ENCODE results near the gene PTPRM.

Gene PTPRM

DNA sequence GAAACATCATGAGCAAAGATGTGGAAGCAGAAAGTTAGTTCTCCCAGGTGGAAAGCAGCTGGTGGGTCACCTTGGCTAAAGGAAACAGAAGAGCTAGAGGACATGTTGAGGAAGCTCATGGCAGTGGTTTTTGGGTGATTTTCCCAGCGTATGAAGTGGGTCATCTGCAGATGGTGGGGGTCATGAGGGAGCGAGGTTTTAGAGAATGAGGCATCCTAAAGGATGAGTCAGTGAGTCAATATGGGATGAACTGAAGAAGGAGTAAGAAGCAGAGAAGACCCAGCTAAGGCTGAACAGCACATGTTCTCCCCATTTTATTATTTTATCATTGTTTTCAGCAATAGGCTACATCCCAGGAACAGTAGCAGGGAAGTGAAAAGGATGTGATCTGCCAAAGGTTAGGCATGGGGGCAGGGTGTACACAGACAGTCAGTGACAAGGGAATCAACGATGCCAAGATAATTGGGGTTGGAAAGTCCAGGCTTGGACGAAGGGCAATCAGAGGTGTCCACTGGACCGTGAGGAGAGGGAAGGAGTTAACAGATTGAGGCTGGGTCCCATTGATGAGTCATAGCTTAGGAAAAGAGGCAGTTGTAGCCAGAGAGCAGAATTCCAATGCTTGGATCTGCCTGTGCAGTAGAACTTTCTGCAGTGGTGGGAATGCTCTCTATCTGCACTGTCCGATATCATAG, 752.8 kb downstream of the PTPRM start:
- no peak for TF ChIP-seq POLR2A (IDR thresholded peaks at IDR 0.05; ENCODE audit: extremely low read depth, insufficient read length)
- TF ChIP-seq, protein P1, sequence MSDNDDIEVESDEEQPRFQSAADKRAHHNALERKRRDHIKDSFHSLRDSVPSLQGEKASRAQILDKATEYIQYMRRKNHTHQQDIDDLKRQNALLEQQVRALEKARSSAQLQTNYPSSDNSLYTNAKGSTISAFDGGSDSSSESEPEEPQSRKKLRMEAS (IDR thresholded peaks at IDR 0.05; ENCODE audit: low read depth, low read length): no peak
- TF ChIP-seq, protein P2, sequence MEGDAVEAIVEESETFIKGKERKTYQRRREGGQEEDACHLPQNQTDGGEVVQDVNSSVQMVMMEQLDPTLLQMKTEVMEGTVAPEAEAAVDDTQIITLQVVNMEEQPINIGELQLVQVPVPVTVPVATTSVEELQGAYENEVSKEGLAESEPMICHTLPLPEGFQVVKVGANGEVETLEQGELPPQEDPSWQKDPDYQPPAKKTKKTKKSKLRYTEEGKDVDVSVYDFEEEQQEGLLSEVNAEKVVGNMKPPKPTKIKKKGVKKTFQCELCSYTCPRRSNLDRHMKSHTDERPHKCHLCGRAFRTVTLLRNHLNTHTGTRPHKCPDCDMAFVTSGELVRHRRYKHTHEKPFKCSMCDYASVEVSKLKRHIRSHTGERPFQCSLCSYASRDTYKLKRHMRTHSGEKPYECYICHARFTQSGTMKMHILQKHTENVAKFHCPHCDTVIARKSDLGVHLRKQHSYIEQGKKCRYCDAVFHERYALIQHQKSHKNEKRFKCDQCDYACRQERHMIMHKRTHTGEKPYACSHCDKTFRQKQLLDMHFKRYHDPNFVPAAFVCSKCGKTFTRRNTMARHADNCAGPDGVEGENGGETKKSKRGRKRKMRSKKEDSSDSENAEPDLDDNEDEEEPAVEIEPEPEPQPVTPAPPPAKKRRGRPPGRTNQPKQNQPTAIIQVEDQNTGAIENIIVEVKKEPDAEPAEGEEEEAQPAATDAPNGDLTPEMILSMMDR (IDR thresholded peaks at IDR 0.05; ENCODE audit: low read depth, low read length): no peak
- TF ChIP-seq MYC (IDR thresholded peaks at IDR 0.05; ENCODE audit: low read depth, low read length): no peak
- no peak for DNase-seq (ENCODE audit: low read depth)
- no peak overlapping the region for H3K4me3 ChIP-seq (ENCODE audit: low read depth, low read length)

DNA sequence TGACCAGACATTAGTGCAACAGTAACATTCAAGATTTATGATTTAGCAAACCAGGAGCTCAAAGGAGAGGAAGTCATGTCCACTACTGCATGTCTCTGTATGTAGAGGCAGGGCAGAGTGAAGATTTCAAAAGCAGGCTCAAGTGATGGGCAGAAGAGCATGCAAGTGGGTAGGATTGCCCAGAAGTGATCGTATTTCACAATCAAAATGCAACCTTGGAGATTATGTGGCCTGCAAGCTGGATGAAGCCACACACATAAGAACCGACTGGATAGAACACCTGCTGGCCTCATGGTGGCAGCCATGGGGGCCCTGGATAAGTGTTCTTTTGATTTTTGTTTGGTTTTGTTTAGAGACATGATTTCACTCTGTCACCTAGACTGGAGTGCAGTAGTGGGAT, 755.4 kb downstream of the PTPRM start:
- no peak for DNase-seq (ENCODE audit: low read depth)
- TF ChIP-seq, protein P2 (IDR thresholded peaks at IDR 0.05; ENCODE audit: low read depth, low read length): no peak
- TF ChIP-seq, protein P1 (IDR thresholded peaks at IDR 0.05; ENCODE audit: low read depth, low read length): no peak
- TF ChIP-seq MYC (IDR thresholded peaks at IDR 0.05; ENCODE audit: low read depth, low read length): no peak
- no peak for TF ChIP-seq POLR2A (IDR thresholded peaks at IDR 0.05; ENCODE audit: extremely low read depth, insufficient read length)
- no peak overlapping the region for H3K4me3 ChIP-seq (ENCODE audit: low read depth, low read length)

DNA sequence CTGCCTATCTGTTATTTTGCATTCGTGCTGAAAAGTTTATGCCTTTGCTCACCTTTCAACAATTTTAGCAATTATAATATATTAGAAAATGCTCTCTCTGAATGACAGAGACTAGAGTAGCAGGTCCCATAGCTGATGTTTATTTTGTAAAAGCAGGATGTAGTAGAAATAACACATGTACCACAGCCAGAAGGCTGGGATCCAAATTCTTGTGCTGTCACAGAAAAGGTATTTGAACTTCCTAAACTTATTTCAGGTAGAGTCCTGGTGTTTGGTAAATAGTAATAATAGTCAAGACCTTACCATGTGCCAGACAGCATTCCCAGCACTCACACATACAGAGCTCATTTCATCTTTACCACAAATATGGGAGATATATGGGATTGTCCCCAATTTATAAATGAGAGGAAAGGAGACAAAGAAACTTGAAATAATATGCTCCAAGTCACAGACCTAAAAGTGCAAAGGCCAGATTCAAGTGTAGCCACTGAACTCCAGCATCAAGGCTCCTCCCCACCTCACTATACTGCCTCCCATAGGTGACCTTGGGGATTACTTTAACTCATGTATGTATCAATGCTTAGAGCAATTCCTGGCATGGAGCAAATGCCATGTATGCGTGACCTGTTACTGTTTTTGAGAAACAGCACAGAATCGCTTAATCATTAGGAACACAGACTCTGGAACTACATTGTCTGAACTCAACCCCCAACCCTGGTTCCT, 757.4 kb downstream of the PTPRM start:
- TF ChIP-seq, protein P2 (IDR thresholded peaks at IDR 0.05; ENCODE audit: low read depth, low read length): no peak
- TF ChIP-seq, protein P1 (IDR thresholded peaks at IDR 0.05; ENCODE audit: low read depth, low read length): no peak
- H3K4me3 ChIP-seq (ENCODE audit: low read depth, low read length): no peak overlapping the region
- DNase-seq (ENCODE audit: low read depth): no peak

DNA sequence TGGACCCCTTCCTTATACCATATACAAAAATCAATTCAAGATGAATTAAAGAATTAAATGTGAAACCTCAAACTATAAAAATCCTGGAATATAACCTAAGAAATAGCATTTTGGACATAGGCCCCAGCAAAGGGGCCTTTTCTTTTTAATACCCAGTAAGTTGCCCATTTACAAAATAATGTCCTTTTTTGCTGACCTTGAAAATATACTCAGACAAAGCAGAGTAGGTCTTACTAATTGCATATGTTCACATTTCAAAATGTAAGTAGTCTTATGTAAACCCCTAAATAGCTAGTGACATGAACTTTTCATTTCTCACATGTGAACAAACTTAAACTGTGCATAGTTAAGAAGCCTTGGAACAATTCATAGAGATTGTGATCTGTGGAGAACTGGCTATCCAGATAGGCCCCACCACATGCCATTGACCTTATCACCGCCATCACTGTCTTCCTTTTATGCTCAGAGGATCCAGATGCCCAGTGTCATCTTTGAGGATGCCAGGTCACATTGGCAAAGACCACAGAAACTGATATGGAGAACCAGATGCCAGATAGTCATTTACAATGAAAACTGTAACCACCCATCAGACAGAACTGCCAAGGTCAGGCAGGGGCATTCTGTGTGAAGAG, 759.8 kb downstream of the PTPRM start:
- H3K4me3 ChIP-seq (ENCODE audit: low read depth, low read length): no peak overlapping the region
- DNase-seq (ENCODE audit: low read depth): no peak
- no peak for TF ChIP-seq POLR2A (IDR thresholded peaks at IDR 0.05; ENCODE audit: extremely low read depth, insufficient read length)
- TF ChIP-seq, protein P2 (IDR thresholded peaks at IDR 0.05; ENCODE audit: low read depth, low read length): no peak
- TF ChIP-seq, protein P1 (IDR thresholded peaks at IDR 0.05; ENCODE audit: low read depth, low read length): no peak
- TF ChIP-seq MYC (IDR thresholded peaks at IDR 0.05; ENCODE audit: low read depth, low read length): no peak

DNA sequence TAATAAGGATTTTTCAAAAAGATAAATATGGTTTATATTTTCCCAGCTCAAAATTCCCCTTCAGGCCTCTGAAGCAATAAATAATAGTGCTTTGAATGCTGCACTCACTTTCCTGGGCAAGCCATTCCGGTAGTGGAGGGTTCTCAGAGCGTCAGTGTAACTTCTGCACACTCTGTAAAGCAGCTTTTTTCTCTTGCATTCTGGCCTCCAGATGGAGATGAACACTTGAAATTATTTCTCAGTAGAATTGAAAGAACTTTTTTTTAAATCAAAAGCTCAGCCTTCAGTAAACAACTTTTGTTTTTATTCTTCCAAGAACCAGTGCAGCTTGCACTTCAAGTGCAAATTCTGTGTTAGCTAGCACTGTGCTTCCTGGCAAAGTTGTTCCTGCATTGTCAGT, 761.0 kb downstream of the PTPRM start:
- no peak for DNase-seq (ENCODE audit: low read depth)
- H3K4me3 ChIP-seq (ENCODE audit: low read depth, low read length): no peak overlapping the region

DNA sequence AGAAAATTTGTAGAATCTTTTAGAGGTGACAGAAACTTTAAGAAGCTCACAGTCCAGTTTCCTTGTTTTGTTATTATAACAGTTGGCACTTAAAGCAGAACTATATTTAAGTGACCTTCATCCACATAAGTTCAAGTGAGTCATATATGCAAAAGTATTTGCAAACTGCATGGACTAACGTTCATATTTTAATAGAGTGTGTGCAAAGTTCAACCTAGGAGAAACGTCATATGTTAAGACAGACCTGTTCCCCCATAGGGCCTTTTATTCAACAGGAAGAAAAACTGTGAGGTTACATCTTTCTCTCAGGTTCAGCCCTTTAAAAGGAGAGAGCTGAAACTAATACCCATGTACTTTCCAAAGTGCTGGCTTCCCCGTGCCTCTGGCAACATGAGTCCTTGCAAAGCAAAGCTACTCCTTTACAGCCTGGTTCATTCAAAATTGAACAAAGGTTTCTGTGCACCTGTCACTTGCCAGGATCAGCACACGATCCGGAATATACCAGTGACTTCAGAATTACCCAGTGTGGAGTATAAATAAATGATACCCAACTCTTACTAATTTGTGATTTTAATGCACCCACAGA, 762.2 kb downstream of the PTPRM start:
- no peak overlapping the region for H3K4me3 ChIP-seq (ENCODE audit: low read depth, low read length)
- DNase-seq (ENCODE audit: low read depth): no peak
- TF ChIP-seq POLR2A (IDR thresholded peaks at IDR 0.05; ENCODE audit: extremely low read depth, insufficient read length) (no peak), MYC (IDR thresholded peaks at IDR 0.05; ENCODE audit: low read depth, low read length) (no peak)
- TF ChIP-seq, protein P2 (IDR thresholded peaks at IDR 0.05; ENCODE audit: low read depth, low read length): no peak
- TF ChIP-seq, protein P1 (IDR thresholded peaks at IDR 0.05; ENCODE audit: low read depth, low read length): no peak

More for the DNA sequence above, 761.0 kb downstream of the PTPRM start:
- TF ChIP-seq POLR2A (IDR thresholded peaks at IDR 0.05; ENCODE audit: extremely low read depth, insufficient read length): no peak
